ENCODE measurements around the gene ROBO1. TPM values are rescaled to one million over a fixed set of nuclear protein-coding genes. Genes with fewer than 3 reads are reported as not detected.

ROBO1 gene
- total and polyA plus RNA-seq, 2 donors from 2014 or later, result 2.1 to 22.1 TPM

DNA sequence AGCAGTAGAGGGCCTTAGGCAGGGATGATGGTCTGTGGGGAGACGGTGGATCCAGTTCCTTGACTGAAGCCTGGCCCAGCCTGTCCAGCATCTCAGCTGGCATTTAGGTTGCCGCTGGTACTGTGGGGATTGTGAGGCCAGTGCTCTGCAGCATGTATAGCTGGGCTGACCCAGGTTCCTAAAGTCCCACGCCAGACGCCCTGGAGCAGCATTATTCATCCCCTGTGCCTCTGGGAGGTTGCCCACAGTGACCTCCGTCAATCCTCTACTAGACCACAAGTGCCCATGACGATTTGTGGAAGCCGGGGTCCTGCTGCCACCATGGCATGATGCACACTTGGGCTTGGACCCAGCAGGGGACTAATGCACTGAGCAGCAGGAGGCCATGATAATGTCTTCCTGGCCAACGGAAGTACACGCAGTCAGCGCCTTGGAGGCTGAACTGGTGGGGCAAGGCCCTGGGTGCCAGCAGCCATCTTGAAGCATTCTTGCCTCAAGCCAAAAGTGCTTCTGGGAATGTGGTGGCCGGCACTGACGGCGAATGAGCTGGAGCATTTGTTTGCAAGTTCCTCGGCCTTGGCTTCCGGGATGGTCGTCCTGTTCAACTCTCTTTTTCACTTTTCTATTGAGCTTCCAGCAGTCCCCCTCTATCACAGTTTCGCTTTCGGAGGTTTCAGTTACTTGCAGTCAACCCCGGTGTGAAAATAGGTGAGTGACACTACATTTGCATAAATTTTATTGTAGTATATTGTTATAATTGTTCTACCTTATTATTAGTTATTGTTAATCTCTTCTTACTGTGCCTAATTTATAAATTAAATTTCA, 949.4 kb downstream of the ROBO1 start:
- intact Hi-C loops (cut with DNase I), result no loop called here

DNA sequence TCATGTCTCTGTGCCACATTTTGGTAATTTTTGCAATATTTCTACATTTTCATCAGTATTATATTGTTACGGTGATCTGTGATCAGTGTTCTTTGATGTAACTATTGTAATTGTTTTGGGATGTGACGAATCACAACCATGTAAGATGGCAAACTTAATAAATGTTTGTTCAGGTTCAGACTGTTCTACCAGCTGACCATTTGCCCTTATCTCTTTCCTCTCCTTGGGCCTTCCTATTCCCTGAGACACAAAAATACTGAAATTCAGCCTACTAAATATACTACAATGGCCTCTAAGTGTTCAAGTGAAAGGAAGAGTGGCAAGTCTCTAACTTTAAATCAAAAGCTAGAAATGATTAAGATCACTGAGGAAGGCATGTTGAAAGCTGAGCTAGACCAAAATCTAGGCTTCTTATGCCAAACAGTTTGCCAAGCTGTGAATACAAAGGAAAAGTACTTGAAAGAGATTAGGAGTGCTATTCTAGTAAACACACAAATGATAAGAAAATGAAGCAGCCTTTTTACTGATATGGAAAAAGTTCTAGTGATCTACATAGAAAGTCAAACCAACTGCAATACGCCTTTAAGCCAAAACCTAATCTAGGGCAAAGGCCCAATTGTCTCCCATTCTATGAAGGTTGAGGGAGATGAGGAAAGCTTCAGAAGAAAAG, 952.8 kb downstream of the ROBO1 start:
- Histone ChIP-seq H3K4me3 (ENCODE audit: low read length in 3 of 3) (no peak overlapping the region), H3K27me3 (ENCODE audit: control insufficient read depth, insufficient read depth, low read length) (no peaks in the 10 kb centered on the region), H3K27ac (ENCODE audit: low read depth in 2 of 2, low read length in 2 of 2) (no peak overlapping the region), H3K36me3 (ENCODE audit: control insufficient read depth in 2 of 3, insufficient read depth in 3 of 3, low read length in 3 of 3) (no peaks in the 10 kb centered on the region), H3K9ac (ENCODE audit: low read length in 3 of 3) (no peak overlapping the region), H3K9me3 (ENCODE audit: control insufficient read depth in 2 of 3, insufficient read depth in 1 of 3, low read length in 3 of 3) (no peaks in the 10 kb centered on the region), H3K4me1 (ENCODE audit: control insufficient read depth in 2 of 3, insufficient read depth in 2 of 3, low read depth in 1 of 3, low read length in 3 of 3) (no peaks in the 10 kb centered on the region)
- no peak for FAIRE-seq
- TF ChIP-seq, protein P1, sequence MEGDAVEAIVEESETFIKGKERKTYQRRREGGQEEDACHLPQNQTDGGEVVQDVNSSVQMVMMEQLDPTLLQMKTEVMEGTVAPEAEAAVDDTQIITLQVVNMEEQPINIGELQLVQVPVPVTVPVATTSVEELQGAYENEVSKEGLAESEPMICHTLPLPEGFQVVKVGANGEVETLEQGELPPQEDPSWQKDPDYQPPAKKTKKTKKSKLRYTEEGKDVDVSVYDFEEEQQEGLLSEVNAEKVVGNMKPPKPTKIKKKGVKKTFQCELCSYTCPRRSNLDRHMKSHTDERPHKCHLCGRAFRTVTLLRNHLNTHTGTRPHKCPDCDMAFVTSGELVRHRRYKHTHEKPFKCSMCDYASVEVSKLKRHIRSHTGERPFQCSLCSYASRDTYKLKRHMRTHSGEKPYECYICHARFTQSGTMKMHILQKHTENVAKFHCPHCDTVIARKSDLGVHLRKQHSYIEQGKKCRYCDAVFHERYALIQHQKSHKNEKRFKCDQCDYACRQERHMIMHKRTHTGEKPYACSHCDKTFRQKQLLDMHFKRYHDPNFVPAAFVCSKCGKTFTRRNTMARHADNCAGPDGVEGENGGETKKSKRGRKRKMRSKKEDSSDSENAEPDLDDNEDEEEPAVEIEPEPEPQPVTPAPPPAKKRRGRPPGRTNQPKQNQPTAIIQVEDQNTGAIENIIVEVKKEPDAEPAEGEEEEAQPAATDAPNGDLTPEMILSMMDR (IDR thresholded peaks at IDR 0.05; ENCODE audit: borderline replicate concordance, extremely low read depth, insufficient read depth), result no peak
- intact Hi-C loops (cut with DNase I), result no loop called here
- DNase-seq, result no peak

More for the DNA sequence above, 949.4 kb downstream of the ROBO1 start:
- Histone ChIP-seq H3K27ac (ENCODE audit: low read depth in 2 of 2, low read length in 2 of 2) (no peak overlapping the region), H3K9ac (ENCODE audit: low read length in 3 of 3) (no peak overlapping the region), H3K27me3 (ENCODE audit: control insufficient read depth, insufficient read depth, low read length) (no peaks in the 10 kb centered on the region), H3K9me3 (ENCODE audit: control insufficient read depth in 2 of 3, insufficient read depth in 1 of 3, low read length in 3 of 3) (no peaks in the 10 kb centered on the region), H3K4me3 (ENCODE audit: low read length in 3 of 3) (no peak overlapping the region), H3K4me1 (ENCODE audit: control insufficient read depth in 2 of 3, insufficient read depth in 2 of 3, low read depth in 1 of 3, low read length in 3 of 3) (no peaks in the 10 kb centered on the region), H3K36me3 (ENCODE audit: control insufficient read depth in 2 of 3, insufficient read depth in 3 of 3, low read length in 3 of 3) (no peaks in the 10 kb centered on the region)
- TF ChIP-seq, protein P1 (IDR thresholded peaks at IDR 0.05; ENCODE audit: borderline replicate concordance, extremely low read depth, insufficient read depth), result no peak
- no peak for FAIRE-seq
- peak in 2 of 5 donors; percentile 27 to 51 for DNase-seq

DNA sequence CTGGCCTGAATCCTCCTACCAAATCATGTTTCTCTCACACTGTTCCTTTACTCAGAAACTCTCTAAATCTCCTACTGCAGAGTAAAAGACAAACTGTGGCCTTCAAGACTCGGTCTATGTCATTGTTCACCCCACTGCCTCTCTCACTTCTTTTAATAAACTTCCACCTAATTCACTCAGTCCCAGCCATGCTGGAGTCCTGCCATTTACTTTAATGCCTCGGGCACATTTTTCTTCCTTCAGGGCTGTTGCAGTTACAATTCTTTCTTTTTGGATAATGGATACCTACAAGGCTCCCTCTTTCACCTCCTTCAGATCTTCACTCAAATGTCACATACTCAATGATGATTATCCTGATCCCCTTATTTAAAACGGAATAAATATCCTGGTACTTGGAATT, 955.6 kb downstream of the ROBO1 start:
- TF ChIP-seq, protein P1 (IDR thresholded peaks at IDR 0.05; ENCODE audit: borderline replicate concordance, extremely low read depth, insufficient read depth), result no peak
- FAIRE-seq (no peak), DNase-seq (no peak)
- H3K36me3 ChIP-seq (ENCODE audit: control insufficient read depth in 2 of 3, insufficient read depth in 3 of 3, low read length in 3 of 3), result no peaks in the 10 kb centered on the region
- H3K4me1 ChIP-seq (ENCODE audit: control insufficient read depth in 2 of 3, insufficient read depth in 2 of 3, low read depth in 1 of 3, low read length in 3 of 3), result no peaks in the 10 kb centered on the region
- H3K9me3 ChIP-seq (ENCODE audit: control insufficient read depth in 2 of 3, insufficient read depth in 1 of 3, low read length in 3 of 3), result no peaks in the 10 kb centered on the region
- intact Hi-C loops (cut with DNase I), result no loop called here
- no peaks in the 10 kb centered on the region for H3K27me3 ChIP-seq (ENCODE audit: control insufficient read depth, insufficient read depth, low read length)
- no peak overlapping the region for H3K4me3 ChIP-seq (ENCODE audit: low read length in 3 of 3)
- H3K9ac ChIP-seq (ENCODE audit: low read length in 3 of 3), result no peak overlapping the region
- H3K27ac ChIP-seq (ENCODE audit: low read depth in 2 of 2, low read length in 2 of 2), result no peak overlapping the region

All from kidney (tissue), 14 donors.